ENCODE results near the gene PDE5A.
"Not testable (repeated sequence)": the region's sequence is repeated elsewhere in the genome, so short reads cannot be mapped to it uniquely, and the experiment has no call there.

Gene PDE5A

GRCh38 chr4:119662612-119663011 lies 34.0 kb upstream of the PDE5A start:
- not testable (repeated sequence) for H3K27ac ChIP-seq (ENCODE audit: low read length); H3K4me1 ChIP-seq (ENCODE audit: control insufficient read depth, low read depth, low read length); H3K9me3 ChIP-seq (ENCODE audit: control insufficient read depth, low read depth, low read length); H3K36me3 ChIP-seq (ENCODE audit: control insufficient read depth, low read depth, low read length); H3K9ac ChIP-seq (ENCODE audit: low read length); H3K4me3 ChIP-seq (ENCODE audit: low read length); H3K27me3 ChIP-seq (ENCODE audit: control insufficient read depth, insufficient read depth, low read length)

GRCh38 chr4:119661231-119661630 lies 32.6 kb upstream of the PDE5A start:
- no peaks in the 10 kb centered on the region for H3K27me3 ChIP-seq (ENCODE audit: control insufficient read depth, insufficient read depth, low read length)
- H3K9ac ChIP-seq (ENCODE audit: low read length), result no peak overlapping the region
- no peaks in the 10 kb centered on the region for H3K9me3 ChIP-seq (ENCODE audit: control insufficient read depth, low read depth, low read length)
- no peak overlapping the region for H3K27ac ChIP-seq (ENCODE audit: low read length)
- no peaks in the 10 kb centered on the region for H3K36me3 ChIP-seq (ENCODE audit: control insufficient read depth, low read depth, low read length)
- peaks cover 3% of the 10 kb centered on the region for H3K4me1 ChIP-seq (ENCODE audit: control insufficient read depth, low read depth, low read length)
- H3K4me3 ChIP-seq (ENCODE audit: low read length), result no peak overlapping the region

GRCh38 chr4:119659576-119659975 lies 31.0 kb upstream of the PDE5A start:
- H3K9me3 ChIP-seq (ENCODE audit: control insufficient read depth, low read depth, low read length), result no peaks in the 10 kb centered on the region
- H3K27ac ChIP-seq (ENCODE audit: low read length), result no peak overlapping the region
- H3K9ac ChIP-seq (ENCODE audit: low read length), result no peak overlapping the region
- H3K4me3 ChIP-seq (ENCODE audit: low read length), result no peak overlapping the region
- peaks cover under 1% of the 10 kb centered on the region for H3K4me1 ChIP-seq (ENCODE audit: control insufficient read depth, low read depth, low read length)
- H3K27me3 ChIP-seq (ENCODE audit: control insufficient read depth, insufficient read depth, low read length), result no peaks in the 10 kb centered on the region
- no peaks in the 10 kb centered on the region for H3K36me3 ChIP-seq (ENCODE audit: control insufficient read depth, low read depth, low read length)

GRCh38 chr4:119657111-119657611 lies 28.6 kb upstream of the PDE5A start:
- H3K27me3 ChIP-seq (ENCODE audit: control insufficient read depth, insufficient read depth, low read length), result no peaks in the 10 kb centered on the region
- H3K9me3 ChIP-seq (ENCODE audit: control insufficient read depth, low read depth, low read length), result no peaks in the 10 kb centered on the region
- no peak overlapping the region for H3K27ac ChIP-seq (ENCODE audit: low read length)

GRCh38 chr4:119656342-119656741 lies 27.7 kb upstream of the PDE5A start:
- no peaks in the 10 kb centered on the region for H3K9me3 ChIP-seq (ENCODE audit: control insufficient read depth, low read depth, low read length)
- H3K27me3 ChIP-seq (ENCODE audit: control insufficient read depth, insufficient read depth, low read length), result no peaks in the 10 kb centered on the region
- no peak overlapping the region for H3K9ac ChIP-seq (ENCODE audit: low read length)
- no peaks in the 10 kb centered on the region for H3K36me3 ChIP-seq (ENCODE audit: control insufficient read depth, low read depth, low read length)
- no peak overlapping the region for H3K27ac ChIP-seq (ENCODE audit: low read length)
- no peak overlapping the region for H3K4me3 ChIP-seq (ENCODE audit: low read length)
- H3K4me1 ChIP-seq (ENCODE audit: control insufficient read depth, low read depth, low read length), result no peaks in the 10 kb centered on the region

More at GRCh38 chr4:119657111-119657611, 28.6 kb upstream of the PDE5A start:
- Histone ChIP-seq H3K4me1 (ENCODE audit: control insufficient read depth, low read depth, low read length) (no peaks in the 10 kb centered on the region), H3K36me3 (ENCODE audit: control insufficient read depth, low read depth, low read length) (no peaks in the 10 kb centered on the region), H3K4me3 (ENCODE audit: low read length) (no peak overlapping the region), H3K9ac (ENCODE audit: low read length) (no peak overlapping the region)

GRCh38 chr4:119655111-119655837 lies 26.7 kb upstream of the PDE5A start:
- Histone ChIP-seq H3K27ac (ENCODE audit: low read length) (no peak overlapping the region), H3K36me3 (ENCODE audit: control insufficient read depth, low read depth, low read length) (no peaks in the 10 kb centered on the region), H3K9ac (ENCODE audit: low read length) (no peak overlapping the region), H3K27me3 (ENCODE audit: control insufficient read depth, insufficient read depth, low read length) (no peaks in the 10 kb centered on the region), H3K9me3 (ENCODE audit: control insufficient read depth, low read depth, low read length) (no peaks in the 10 kb centered on the region), H3K4me1 (ENCODE audit: control insufficient read depth, low read depth, low read length) (no peaks in the 10 kb centered on the region), H3K4me3 (ENCODE audit: low read length) (no peak overlapping the region)

- H3K9ac ChIP-seq (ENCODE audit: low read length), result no peak overlapping the region
- no peaks in the 10 kb centered on the region for H3K9me3 ChIP-seq (ENCODE audit: control insufficient read depth, low read depth, low read length)
- H3K27me3 ChIP-seq (ENCODE audit: control insufficient read depth, insufficient read depth, low read length), result no peaks in the 10 kb centered on the region
- no peaks in the 10 kb centered on the region for H3K4me1 ChIP-seq (ENCODE audit: control insufficient read depth, low read depth, low read length)
- H3K27ac ChIP-seq (ENCODE audit: low read length), result no peak overlapping the region
- H3K4me3 ChIP-seq (ENCODE audit: low read length), result no peak overlapping the region
- H3K36me3 ChIP-seq (ENCODE audit: control insufficient read depth, low read depth, low read length), result no peaks in the 10 kb centered on the region
Observed at GRCh38 chr4:119653990-119654389, 25.4 kb upstream of the PDE5A start.

GRCh38 chr4:119652998-119653397 lies 24.4 kb upstream of the PDE5A start:
- H3K36me3 ChIP-seq (ENCODE audit: control insufficient read depth, low read depth, low read length), result no peaks in the 10 kb centered on the region
- no peak overlapping the region for H3K27ac ChIP-seq (ENCODE audit: low read length)

GRCh38 chr4:119648398-119648797 lies 19.8 kb upstream of the PDE5A start:
- H3K27ac ChIP-seq (ENCODE audit: low read length), result no peak overlapping the region
- no peaks in the 10 kb centered on the region for H3K27me3 ChIP-seq (ENCODE audit: control insufficient read depth, insufficient read depth, low read length)
- no peak overlapping the region for H3K4me3 ChIP-seq (ENCODE audit: low read length)

More at GRCh38 chr4:119652998-119653397, 24.4 kb upstream of the PDE5A start:
- Histone ChIP-seq H3K9ac (ENCODE audit: low read length) (no peak overlapping the region), H3K4me1 (ENCODE audit: control insufficient read depth, low read depth, low read length) (no peaks in the 10 kb centered on the region), H3K9me3 (ENCODE audit: control insufficient read depth, low read depth, low read length) (no peaks in the 10 kb centered on the region), H3K4me3 (ENCODE audit: low read length) (no peak overlapping the region), H3K27me3 (ENCODE audit: control insufficient read depth, insufficient read depth, low read length) (no peaks in the 10 kb centered on the region)

GRCh38 chr4:119647558-119647957 lies 19.0 kb upstream of the PDE5A start:
- H3K27me3 ChIP-seq (ENCODE audit: control insufficient read depth, insufficient read depth, low read length), result no peaks in the 10 kb centered on the region
- no peak overlapping the region for H3K9ac ChIP-seq (ENCODE audit: low read length)
- H3K4me3 ChIP-seq (ENCODE audit: low read length), result no peak overlapping the region
- no peak overlapping the region for H3K27ac ChIP-seq (ENCODE audit: low read length)
- no peaks in the 10 kb centered on the region for H3K36me3 ChIP-seq (ENCODE audit: control insufficient read depth, low read depth, low read length)
- H3K4me1 ChIP-seq (ENCODE audit: control insufficient read depth, low read depth, low read length), result no peaks in the 10 kb centered on the region
- no peaks in the 10 kb centered on the region for H3K9me3 ChIP-seq (ENCODE audit: control insufficient read depth, low read depth, low read length)

More at GRCh38 chr4:119648398-119648797, 19.8 kb upstream of the PDE5A start:
- Histone ChIP-seq H3K4me1 (ENCODE audit: control insufficient read depth, low read depth, low read length) (no peaks in the 10 kb centered on the region), H3K36me3 (ENCODE audit: control insufficient read depth, low read depth, low read length) (no peaks in the 10 kb centered on the region), H3K9me3 (ENCODE audit: control insufficient read depth, low read depth, low read length) (no peaks in the 10 kb centered on the region), H3K9ac (ENCODE audit: low read length) (no peak overlapping the region)

GRCh38 chr4:119646347-119647071 lies 17.9 kb upstream of the PDE5A start:
- no peaks in the 10 kb centered on the region for H3K27me3 ChIP-seq (ENCODE audit: control insufficient read depth, insufficient read depth, low read length)
- no peak overlapping the region for H3K9ac ChIP-seq (ENCODE audit: low read length)
- H3K36me3 ChIP-seq (ENCODE audit: control insufficient read depth, low read depth, low read length), result no peaks in the 10 kb centered on the region
- H3K27ac ChIP-seq (ENCODE audit: low read length), result no peak overlapping the region
- no peaks in the 10 kb centered on the region for H3K4me1 ChIP-seq (ENCODE audit: control insufficient read depth, low read depth, low read length)
- no peak overlapping the region for H3K4me3 ChIP-seq (ENCODE audit: low read length)
- H3K9me3 ChIP-seq (ENCODE audit: control insufficient read depth, low read depth, low read length), result no peaks in the 10 kb centered on the region
